GM21619 (cell line): ENCODE data around the gene LRRIQ4.

ENCODE experiments used
- ATAC-seq: cut with Tn5 transposase; IDR thresholded peaks from one replicate; pipeline ENCODE4 v1.9.1; 2021; ENCODE audit not compliant: unreplicated experiment

The LRRIQ4 gene

DNA sequence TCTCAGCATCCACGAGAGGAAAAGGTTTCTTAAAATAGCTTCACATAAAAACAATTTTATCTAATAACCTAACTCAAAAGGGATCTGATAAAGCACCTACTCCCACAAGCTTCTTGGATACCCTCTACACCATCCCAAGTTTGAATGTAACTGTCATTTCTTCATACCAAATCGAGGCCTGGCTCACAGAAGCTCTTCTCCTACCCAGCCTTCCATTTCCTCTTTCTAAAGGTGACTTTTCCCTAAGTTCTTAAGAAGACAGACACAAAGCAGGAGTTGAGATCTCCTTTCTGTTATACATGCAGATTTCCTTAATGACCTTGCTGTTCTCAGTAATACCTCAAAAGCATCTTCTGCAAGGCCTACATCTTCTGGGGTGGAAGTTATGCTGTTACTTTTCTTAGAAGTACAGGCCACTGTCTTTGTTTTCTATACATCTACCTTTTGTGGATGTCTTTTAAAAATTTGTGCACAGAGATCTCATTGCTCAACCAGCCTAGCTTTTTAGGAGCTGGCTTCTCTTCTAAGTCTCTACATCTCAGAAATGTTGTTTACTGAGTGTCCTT is 3.4 kb upstream of the LRRIQ4 start:
- ATAC-seq = no peak

DNA sequence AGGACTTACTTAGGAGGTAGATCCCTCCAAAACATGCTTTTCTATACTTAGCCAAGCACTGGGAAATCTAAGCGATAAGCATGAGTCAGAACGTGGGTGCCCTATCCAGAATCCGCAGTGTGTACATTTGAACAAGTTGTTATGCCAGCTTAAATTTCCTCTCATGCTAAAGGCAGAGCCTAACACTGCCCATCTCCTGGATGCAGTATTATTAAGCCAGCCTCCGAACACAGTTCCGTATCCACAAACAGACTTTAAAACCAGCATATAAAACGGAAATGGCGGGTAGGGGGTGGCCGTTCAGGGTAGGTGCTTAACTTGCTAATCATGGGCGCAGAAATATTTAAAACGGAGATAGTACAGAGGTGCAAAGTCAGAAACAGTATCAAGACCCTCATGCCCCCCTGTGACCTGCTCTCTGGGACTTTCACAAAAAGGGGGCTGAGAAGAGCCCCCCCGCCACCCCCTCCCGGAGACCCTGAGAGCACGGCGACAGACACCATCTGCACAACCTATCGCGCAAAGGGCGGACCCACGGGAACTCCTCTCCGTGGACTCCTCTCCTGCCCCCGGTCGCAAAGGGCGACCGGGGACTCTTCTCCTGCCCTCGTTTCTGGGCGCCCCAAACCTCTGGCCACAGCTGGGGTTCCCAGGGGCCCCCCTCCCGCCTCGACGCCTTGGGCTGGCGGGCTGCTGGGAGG is 889 bp upstream of the LRRIQ4 start:
- ATAC-seq = peak; percentile 7

DNA sequence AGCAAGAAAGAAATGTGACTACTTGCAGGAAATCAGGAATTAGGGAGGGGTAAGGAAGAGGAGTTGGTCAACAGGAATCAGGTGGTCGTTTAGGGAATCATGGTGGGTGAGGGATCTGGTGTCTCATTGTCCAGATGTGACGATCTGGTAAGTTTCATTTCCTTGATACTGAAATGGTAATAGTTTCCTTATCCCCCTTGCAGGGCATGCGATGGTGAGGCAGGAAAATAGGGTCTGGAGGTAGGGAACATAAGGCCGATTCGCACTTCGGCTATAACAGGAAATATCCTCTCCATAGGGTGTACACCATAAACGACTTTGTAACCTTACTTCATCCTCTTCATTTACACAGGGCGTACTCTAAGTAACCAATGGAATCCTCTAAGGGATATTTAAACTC is 608 bp downstream of the LRRIQ4 start:
- no peak for ATAC-seq

DNA sequence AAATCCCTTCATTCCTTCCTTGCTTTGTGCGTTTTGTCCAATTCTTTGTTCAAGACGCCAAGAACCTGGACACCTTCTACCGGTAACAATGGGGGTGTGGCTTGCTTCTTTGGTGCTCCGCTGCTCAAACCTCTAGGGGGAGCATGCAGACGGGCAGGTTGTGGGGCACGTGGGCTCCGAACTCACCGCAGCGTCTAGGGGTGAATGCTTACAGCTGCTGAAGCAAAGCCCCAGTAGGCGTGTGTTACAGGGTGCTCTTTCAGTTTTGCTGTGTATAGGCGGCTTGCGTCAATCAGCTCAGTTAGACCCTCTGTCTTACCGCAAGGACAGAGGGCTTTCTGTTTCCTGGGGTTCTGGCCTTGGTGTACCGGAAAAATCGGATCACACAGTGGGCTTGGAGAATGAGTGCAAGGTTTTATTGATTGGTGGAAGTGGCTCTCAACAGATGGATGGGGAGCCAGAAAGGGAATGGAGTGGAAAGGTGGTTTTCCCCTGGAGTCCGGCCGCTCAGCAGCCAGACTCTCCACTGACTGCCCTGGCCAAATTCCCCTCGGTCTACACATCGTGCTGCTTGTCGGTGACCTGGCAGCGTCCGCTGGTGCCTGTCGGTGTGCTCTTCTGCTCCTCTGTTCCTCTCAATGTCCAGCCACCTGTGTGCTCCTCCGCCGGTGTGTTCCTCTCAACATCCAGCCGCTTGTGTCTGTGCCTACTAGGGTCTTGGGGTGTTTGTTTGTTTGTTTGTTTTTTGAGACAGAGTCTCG is 1.3 kb downstream of the LRRIQ4 start:
- ATAC-seq = peak; percentile 82

DNA sequence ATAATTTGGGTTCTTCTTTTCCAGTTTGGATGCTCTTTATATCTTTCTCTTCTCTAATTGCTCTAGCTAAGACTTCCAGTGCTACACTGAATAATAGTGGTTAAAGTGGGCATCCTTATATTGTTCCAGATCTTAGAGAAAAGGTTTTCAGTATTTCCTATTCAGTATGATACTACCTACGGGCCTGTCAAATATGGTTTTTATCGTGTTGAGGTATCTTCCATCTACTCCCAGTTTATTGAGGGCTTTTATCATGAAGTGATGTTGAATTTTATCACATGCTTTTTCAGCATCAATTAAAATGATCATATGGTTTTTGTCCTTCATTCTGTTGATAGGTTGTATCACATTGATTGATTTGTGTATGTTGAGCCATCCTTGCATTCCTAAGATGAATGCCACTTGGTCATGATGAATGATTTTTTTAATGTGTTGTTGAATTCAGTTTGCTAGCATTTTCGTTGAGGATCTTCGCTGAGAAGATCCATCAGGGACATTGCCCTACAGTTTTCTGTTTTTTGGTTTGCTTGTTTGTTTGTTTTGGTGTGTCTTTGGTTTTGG is 3.0 kb downstream of the LRRIQ4 start:
- no peak for ATAC-seq

DNA sequence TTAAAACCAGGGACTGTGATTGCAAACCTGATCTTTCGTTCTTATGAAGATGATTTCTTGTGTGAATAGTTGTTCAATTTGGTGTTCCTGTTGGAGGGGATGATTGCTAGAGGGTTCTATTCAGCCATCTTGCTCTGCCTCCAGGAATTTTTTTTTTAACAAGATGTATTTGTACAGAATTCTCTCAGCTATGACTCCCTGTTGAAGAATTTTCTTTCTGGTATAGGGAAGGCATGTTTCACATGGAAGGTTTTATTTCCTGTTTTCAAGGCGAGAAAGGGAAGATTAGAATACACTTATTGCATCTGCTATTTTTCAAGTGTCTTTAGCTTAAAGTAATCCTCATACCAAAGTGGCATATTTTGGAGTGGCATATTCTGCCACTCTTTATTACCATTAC is 5.6 kb downstream of the LRRIQ4 start:
- no peak for ATAC-seq

DNA sequence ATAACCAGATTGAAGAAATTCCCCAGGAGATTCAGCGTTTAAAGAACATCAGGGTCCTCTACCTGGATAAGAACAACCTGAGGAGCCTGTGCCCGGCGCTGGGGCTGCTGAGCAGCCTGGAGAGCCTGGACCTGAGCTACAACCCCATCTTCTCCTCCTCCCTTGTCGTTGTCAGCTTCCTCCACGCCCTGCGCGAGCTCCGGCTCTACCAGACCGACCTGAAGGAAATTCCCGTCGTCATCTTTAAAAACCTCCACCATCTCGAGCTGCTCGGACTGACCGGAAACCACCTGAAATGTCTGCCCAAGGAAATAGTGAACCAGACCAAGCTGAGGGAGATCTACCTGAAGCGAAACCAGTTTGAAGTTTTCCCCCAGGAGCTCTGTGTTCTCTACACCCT is 9.4 kb downstream of the LRRIQ4 start:
- ATAC-seq = no peak

DNA sequence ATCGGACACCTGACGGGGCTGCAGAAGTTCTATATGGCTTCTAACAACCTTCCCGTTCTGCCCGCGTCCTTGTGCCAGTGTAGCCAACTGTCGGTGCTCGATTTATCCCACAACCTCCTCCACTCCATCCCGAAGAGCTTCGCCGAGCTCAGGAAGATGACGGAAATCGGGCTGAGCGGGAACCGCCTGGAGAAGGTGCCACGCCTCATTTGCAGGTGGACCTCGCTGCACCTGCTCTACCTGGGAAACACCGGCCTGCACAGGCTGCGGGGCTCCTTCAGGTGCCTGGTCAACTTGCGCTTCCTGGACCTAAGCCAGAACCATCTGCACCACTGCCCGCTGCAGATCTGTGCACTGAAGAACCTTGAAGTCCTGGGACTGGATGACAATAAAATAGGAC is 9.9 kb downstream of the LRRIQ4 start:
- no peak for ATAC-seq

DNA sequence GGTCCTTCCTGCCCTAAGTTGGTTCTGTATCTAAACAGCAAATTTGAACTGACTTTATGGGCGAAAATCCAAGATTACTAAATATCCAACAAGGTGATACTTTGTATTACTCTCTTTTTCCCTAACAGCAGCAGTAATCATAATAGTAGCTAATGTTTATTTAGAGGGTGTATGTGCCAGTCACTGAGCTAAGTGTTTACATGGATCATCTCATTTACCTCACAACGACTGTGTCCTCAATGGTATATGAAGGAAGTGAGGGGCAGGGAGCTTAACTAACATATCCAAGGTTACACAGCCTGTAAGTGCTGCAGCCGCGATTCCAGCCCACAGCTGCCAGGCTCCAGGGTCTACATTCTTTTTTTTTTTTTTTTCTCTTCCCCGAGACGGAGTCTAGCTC is 10.3 kb downstream of the LRRIQ4 start:
- ATAC-seq = no peak

DNA sequence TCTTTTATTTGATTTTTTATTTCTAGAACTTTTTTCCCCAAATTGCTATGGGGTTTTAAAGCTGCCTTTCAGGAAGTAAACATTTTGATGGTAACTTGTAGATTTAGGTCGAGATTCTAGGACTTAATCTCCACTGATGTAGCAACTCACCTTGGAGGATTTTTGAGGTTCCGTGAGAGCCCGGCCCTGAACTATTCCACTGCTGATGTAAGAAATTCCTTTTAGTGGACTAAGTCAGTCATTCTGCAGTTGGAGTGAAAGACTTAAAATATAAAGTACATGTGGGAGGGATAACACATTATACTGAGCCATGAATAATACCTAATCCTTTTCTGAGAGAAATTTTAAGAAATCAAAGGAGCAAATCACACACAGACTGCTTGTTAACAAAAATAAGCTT is 12.6 kb downstream of the LRRIQ4 start:
- ATAC-seq = no peak

DNA sequence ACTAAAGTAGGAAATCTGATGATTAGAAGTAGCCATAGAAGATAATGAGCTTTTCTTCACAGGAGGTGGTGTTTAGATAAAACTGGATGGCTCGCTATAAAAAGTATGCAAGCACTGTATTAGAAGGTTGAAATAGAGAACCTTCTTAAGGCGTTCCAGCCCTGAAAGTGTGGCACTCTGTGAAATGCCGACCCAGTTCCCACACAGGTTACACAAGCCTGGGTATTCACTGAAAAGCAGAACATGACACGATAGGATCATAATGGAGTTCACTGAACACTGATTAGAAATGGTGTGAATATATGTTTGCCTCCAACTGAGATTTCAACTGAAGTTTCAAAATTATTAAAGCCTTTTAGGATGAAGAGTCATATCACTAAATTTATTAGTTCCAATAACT is 15.0 kb downstream of the LRRIQ4 start:
- no peak for ATAC-seq

DNA sequence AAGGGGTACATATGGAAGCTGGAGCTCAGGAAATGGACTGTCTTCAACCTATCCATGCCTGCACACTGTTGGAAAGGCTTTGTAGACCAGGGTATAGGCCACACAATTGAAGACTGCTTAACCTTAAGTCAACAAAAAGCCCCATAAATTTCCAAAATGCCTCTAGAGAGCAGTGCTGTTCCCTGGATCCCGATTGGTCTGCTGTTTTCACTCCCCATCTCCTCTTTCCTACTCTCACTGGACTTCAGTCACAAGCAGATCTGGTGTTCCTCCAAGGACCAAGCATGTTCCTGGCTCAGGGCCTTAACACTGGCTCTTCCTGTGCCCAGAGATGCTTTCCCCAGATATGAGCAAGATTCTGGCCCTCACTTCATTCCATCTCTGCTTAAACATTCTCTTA is 22.9 kb downstream of the LRRIQ4 start:
- no peak for ATAC-seq

DNA sequence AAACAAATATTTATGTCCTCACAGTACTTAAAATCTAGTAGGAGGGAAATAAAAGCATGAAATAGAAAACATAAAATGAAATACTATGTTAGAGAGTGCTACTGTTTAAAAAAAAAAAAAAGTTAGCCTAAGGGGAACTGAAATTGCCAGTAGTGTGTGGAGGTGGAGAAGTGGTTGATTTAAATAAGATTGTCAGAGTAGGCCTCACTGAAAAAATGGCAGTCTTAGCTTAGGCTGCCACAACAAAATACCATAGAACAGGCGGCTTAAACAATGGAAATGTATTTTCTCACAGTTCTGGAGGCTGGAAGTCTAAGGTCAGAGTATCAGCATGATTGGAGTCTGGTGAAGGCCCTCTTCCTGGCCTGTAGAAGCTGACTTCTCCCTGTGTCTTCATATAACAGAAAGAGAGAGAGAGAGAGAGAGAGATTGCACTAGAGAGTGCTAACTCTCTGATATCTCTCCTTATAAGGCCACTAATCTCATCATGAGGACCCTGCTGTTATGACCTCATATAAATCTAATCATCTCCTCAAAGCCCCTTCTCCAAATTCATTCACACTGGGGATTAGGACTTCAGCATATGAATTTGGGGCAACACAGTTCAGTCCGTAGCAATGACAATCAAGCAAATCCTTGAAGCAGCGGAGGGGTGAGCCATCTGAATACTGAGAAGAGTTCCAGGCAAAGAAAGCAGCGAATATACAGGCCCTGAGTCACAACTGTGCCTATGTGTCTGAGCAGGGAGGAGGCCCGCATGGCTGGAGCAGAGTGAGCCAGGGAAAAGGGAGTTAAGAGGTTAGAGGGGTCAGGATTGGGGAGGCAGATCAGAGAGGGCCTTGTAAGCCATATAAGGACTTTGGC is 23.6 kb downstream of the LRRIQ4 start:
- ATAC-seq = peak; percentile 84

DNA sequence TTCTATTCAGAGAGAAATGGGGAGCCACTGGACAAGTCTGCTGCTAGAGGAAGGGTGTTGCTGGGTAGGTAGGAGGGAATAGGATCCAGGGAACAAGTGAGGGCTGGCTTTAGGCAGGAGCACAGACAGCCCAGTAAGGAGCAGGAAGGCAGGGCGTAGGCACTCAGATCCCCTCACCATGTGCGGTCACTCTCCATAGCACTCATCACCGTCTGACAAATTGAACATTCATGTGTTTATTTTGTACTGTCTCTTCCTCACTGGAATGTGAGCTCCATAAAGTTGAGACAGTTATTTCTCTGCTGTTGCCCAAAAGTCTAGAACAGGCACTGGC is 24.2 kb downstream of the LRRIQ4 start:
- no peak for ATAC-seq

DNA sequence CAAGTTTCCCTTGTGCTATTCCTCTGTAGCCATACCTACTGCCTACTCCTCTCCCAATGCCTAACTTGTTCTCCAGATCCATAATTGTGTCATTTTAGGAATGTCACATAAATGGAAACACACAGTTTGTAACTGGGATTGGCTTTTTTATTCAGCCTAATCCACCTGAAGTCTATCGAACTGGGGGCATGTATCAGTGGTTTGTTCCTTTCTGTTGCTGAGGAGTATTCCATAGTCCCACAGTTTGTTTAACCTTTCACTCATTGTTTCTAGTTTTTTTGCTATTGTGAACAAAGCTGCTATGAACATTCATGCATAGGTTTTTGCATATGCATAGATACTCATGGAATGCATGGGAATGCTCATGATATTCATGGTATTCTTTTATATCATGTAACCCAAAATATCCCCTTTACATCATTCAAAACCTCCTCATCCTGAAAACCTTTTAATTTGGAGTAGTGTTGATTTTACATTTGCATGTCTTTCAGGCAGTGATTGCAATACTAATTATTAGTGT is 25.9 kb downstream of the LRRIQ4 start:
- ATAC-seq = no peak

DNA sequence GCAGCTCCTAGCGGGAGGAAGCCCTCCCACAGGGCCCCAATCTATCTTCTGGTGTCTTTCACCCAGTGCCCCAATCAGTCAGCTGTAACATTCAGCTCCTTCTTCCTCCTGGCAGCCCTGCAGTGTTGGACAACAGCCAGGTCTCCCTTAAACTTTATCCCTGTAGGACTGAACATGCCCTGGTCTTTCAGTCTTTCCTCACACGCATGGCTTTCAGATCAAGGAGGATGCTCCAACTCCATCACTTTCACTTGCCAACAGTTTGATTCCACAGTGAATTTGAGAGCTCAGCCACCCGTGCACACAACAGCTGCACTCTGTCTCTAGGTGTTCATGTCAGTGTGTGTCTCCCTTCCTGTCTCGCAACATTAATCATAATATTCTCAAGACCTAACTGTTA is 28.5 kb downstream of the LRRIQ4 start:
- ATAC-seq = peak; percentile 83

DNA sequence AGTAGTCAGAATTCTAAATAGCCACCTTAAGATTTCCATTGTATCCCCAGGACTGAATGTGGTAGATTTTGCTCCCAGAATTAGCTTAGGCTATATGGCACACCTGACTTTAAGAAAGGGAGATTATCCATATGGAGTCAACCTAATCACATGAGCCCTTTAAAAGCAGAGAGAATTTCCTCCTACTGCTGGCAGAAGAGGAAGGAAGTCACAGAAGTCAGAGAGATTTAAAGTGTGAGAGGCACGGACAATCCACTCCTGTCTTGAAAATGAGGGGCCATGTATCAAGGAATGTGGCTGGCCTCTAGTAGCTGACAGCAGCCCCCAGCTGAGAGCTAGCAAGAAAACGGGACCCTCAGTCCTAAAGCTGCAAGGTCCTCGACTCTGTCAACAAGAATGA is 30.3 kb downstream of the LRRIQ4 start:
- ATAC-seq = no peak

DNA sequence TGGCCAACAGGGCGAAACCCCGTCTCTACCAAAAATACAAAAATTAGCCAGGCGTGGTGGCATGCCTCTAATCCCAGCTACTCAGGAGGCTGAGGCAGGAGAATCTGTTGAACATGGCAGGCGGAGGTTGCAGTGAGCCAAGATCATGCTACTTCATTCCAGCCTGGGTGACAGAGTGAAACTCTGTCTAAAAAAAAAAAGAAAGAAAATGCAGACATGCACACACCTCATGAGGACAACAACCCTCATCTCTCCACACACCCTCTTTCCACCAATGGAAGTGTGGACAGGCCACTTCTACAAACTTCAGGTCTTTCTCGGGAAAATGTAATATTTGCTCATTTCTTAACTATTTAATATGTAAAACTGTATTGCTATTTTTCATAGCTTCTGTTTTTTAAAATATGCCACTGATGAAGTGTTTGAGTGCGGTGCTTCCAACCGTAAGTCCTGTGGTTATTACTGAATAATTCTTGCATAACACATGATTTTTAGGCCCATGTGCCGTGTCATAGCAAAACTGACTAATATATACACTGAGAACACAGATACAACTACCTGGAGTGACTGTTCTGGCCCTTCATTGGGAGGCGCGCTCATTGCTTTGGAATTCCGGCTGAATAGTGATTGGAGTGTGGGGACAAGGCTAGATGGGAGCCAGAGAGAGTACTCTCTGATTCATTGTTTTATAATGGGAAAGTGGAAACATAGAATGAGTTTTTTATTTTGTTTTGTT is 34.0 kb downstream of the LRRIQ4 start:
- ATAC-seq = peak; percentile 97

DNA sequence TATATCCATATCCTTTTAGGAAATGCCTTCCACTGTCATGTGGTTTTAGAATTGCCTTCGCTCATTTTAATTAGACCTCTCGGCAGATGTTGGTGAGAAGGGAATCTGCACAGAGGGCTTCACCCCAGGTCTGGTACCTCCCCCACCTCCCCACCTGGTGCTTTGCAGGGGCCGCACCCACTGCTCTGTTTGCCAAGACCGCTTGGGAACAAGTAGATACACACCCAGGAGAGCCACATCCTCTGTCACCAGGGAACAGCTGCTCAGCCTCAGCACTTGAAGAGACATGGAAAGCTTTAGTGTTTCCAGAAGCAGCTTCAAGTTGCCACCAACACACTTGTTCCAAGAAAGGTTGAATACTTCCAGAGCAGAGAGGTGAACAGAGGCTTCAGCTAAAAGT is 35.2 kb downstream of the LRRIQ4 start:
- ATAC-seq = no peak

DNA sequence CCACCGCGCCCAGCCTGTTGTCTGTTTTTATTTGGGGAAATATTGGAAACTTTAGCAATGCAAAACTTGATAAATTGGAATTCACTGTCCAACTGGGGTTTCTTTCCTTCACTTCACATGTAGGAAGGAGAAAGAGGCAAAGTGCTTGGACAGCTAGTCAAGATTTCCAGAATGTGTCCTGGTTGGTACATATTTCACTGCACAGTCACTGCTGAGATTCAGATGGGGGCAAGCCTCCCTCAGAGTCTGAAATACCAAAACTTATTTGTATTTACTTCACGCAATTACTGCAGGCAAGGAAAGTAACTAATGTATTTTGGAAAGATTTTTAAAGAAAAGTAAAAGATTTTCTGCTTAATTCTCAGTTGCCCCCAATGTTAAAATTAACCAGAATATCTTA is 36.1 kb downstream of the LRRIQ4 start:
- ATAC-seq = no peak
